Femur (tissue), 1 donor: Measurements from ENCODE around the gene DZIP1.
A peak's percentile ranks its signal among the peaks of the same experiment; 100 is the strongest.

Experiments used
- DNase-seq: peaks from one replicate; pipeline ENCODE4 v3.0.0-alpha.2; 2017

DZIP1 gene

GRCh38 chr13:95541911-95542474, 102.5 kb downstream of the DZIP1 start:
- no peak for DNase-seq

GRCh38 chr13:95541308-95541707, 103.2 kb downstream of the DZIP1 start:
- no peak for DNase-seq

GRCh38 chr13:95540888-95541287, 103.6 kb downstream of the DZIP1 start:
- DNase-seq = peak; percentile 80

GRCh38 chr13:95536632-95537241, 107.8 kb downstream of the DZIP1 start:
- DNase-seq = no peak

- no peak for DNase-seq
These were observed 109.3 kb downstream of the DZIP1 start for GRCh38 chr13:95535243-95535642.

GRCh38 chr13:95533545-95534160, 110.9 kb downstream of the DZIP1 start:
- DNase-seq = no peak

GRCh38 chr13:95530178-95530577, 114.3 kb downstream of the DZIP1 start:
- peak; percentile 27 for DNase-seq
